ENCODE measurements around the gene MAB21L2.

GRCh38 chr4:150534818-150535217 lies 47.1 kb upstream of the MAB21L2 start:
- TF ChIP-seq CTCF (conservative IDR thresholded peaks at IDR 0.05) (no peak), EZH2 (IDR thresholded peaks at IDR 0.05; ENCODE audit: low read depth) (no peak)

Measured in PC-9 (cell line).